Right atrium auricular region (tissue), 2 donors: ENCODE data around the gene CRYBB2. TPM values are rescaled to one million over a fixed set of nuclear protein-coding genes. Genes with fewer than 3 reads are reported as not detected.
"Not testable (repeated sequence)": the region's sequence is repeated elsewhere in the genome, so short reads cannot be mapped to it uniquely, and the experiment has no call there.

ENCODE experiments used
- DNase-seq: peaks from one replicate; pipeline ENCODE4 v3.0.0-alpha.2; 2019; ENCODE audit warnings: low spot score
- H3K27ac ChIP-seq, 2 donors: fragments of 200-600 bp; sonication (generic); 1 replicate in 1 of 2; 2 replicates in 1 of 2; pipeline ENCODE4 v1.5.1; 2016 to 2019
- H3K27me3 ChIP-seq, 2 donors: fragments of 200-600 bp; sonication (generic); one replicate each; pipeline versions ENCODE4 v1.5.1 to v1.6.0; 2017 to 2019
- H3K36me3 ChIP-seq: fragments of 200-600 bp; sonication (generic); one replicate; pipeline ENCODE4 v1.5.1; 2016
- H3K4me1 ChIP-seq, 2 donors: fragments of 200-600 bp; sonication (generic); one replicate each; pipeline versions ENCODE4 v1.5.1 to v1.6.0; 2017 to 2019
- H3K4me3 ChIP-seq, 2 donors: fragments of 200-600 bp; sonication (generic); 1 replicate in 1 of 2; 2 replicates in 1 of 2; pipeline ENCODE4 v1.5.1; 2017 to 2019; ENCODE audit warnings: mild to moderate bottlenecking in 1 of 2, moderate library complexity in 1 of 2
- H3K9me3 ChIP-seq, 2 donors: fragments of 200-600 bp; sonication (generic); one replicate each; pipeline ENCODE4 v1.5.1; 2019
- total RNA-seq, 2 donors: library from RNA; depleted of rRNA; stranded (reverse); fragments of >200 nt; gene quantifications; one replicate each; pipeline ENCODE4 v1.1.0, GENCODE V29; 2016
- TF ChIP-seq, protein P1 (sequence below), 2 donors: fragments of 200-600 bp; sonication (generic); IDR thresholded peaks; one replicate each; pipeline ENCODE4 v1.5.1; 2019; ENCODE audit warnings: antibody characterized with exemption in 2 of 2

CRYBB2 gene
- total RNA-seq, 2 donors from 2014 or later, result not detected

- TF ChIP-seq, protein P1, sequence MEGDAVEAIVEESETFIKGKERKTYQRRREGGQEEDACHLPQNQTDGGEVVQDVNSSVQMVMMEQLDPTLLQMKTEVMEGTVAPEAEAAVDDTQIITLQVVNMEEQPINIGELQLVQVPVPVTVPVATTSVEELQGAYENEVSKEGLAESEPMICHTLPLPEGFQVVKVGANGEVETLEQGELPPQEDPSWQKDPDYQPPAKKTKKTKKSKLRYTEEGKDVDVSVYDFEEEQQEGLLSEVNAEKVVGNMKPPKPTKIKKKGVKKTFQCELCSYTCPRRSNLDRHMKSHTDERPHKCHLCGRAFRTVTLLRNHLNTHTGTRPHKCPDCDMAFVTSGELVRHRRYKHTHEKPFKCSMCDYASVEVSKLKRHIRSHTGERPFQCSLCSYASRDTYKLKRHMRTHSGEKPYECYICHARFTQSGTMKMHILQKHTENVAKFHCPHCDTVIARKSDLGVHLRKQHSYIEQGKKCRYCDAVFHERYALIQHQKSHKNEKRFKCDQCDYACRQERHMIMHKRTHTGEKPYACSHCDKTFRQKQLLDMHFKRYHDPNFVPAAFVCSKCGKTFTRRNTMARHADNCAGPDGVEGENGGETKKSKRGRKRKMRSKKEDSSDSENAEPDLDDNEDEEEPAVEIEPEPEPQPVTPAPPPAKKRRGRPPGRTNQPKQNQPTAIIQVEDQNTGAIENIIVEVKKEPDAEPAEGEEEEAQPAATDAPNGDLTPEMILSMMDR (IDR thresholded peaks at IDR 0.05), result no peak
- Histone ChIP-seq H3K4me1 (no peaks in the 10 kb centered on the region), H3K27me3 (no peaks in the 10 kb centered on the region), H3K36me3 (no peaks in the 10 kb centered on the region), H3K9me3 (no peaks in the 10 kb centered on the region), H3K4me3 (no peak overlapping the region), H3K27ac (no peak overlapping the region)
- DNase-seq, result no peak
Observed at GRCh38 chr22:25213221-25213620, 6.2 kb upstream of the CRYBB2 start.

DNA sequence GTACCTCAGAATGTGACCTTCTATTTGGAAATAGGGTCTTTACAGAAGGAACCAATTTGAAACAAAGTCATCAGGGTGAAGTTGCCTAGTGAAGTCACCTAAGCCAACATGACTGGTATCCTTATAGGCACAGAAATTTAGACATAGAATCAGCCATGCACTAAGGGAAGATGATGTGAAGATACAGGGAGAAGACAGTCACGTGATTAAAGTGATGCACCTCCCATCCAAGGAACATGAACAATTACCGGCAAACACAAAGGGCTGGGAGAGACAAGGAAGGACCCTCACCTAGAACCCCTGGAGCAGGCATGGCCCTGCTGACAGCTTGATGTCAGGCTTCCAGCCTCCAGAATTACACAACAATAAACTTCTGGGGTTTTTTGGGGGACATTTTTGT lies 3.2 kb upstream of the CRYBB2 start:
- Histone ChIP-seq H3K36me3 (no peaks in the 10 kb centered on the region), H3K27ac (no peak overlapping the region), H3K4me3 (no peak overlapping the region), H3K4me1 (no peaks in the 10 kb centered on the region), H3K9me3 (no peaks in the 10 kb centered on the region), H3K27me3 (no peaks in the 10 kb centered on the region)
- DNase-seq, result no peak
- TF ChIP-seq, protein P1 (IDR thresholded peaks at IDR 0.05), result no peak

DNA sequence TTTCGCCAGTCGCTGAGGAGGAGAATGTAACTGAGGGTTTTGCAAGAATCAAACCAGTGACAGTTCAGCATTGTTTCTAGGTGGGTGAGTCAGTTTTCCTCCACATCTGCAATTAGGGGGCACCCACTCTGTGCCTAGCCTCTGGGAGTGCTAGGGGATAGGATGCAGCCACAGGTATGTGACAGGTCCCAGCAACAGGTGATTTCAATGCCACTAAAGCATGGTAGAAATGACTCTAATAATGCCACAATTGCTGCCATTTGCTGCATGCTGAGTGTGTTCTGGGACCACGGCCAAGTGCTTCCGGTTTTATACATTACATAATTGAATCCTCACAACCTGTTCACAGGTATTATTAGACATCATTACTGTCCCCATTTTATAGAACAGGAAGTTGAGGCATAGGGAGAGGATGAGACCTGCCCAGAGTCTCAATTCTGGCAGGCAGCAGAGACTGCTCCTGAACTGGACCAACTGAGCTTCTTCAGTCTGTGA lies 556 bp downstream of the CRYBB2 start:
- Histone ChIP-seq H3K27ac (no peak overlapping the region), H3K27me3 (no peaks in the 10 kb centered on the region), H3K36me3 (no peaks in the 10 kb centered on the region), H3K4me1 (no peaks in the 10 kb centered on the region), H3K9me3 (no peaks in the 10 kb centered on the region), H3K4me3 (no peak overlapping the region)
- DNase-seq, result no peak
- TF ChIP-seq, protein P1 (IDR thresholded peaks at IDR 0.05), result no peak

DNA sequence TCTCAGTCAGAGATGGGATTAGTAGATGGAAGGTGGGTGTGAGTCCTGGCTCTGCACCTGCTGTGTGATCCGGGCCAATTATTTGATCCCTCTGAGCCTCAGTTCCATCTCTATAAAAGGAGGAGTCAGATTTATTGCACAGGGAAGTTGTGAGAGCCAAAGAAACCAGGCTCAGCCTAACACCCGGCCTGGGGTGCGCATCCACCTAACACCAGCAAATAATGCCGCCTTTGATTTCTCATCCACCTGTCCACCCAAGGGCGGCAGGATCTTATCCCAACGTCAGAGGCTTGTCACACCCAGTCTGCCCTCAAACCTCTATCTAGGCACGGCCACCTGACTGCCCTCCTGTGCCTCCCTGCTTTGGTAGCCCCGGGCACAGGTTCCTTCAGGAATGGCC lies 2.4 kb downstream of the CRYBB2 start:
- TF ChIP-seq, protein P1 (IDR thresholded peaks at IDR 0.05), result no peak
- no peak overlapping the region for H3K4me3 ChIP-seq
- no peaks in the 10 kb centered on the region for H3K4me1 ChIP-seq
- H3K9me3 ChIP-seq, result no peaks in the 10 kb centered on the region
- H3K27me3 ChIP-seq, result no peaks in the 10 kb centered on the region
- no peak for DNase-seq
- H3K36me3 ChIP-seq, result no peaks in the 10 kb centered on the region
- no peak overlapping the region for H3K27ac ChIP-seq

DNA sequence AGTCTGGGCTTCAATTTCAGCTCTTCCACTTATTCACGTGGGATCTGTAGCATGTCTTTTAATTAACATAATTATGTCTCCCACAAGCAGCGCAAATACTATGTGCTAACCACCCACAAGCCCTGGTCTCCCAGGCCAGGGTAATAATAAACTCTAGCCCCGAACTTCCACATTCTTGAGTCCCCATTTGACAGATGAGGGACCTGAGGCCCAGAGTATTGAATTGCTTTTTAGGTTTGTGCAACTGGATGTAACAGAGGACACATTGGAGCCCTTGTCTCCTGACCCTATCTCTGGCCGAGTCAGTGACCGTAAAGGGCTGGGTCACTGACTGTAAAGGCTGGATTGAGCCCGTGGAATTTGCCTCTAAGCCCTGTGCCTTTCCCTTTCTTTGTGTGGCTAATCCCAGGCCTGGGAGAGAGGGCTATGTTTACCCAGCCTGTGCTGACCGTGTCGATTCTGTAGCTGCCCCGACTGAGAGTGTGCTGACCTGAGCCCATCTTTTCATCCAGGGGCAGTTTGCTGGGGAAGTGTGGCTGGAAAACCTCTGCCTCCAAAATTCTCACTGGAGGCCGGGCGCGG lies 3.9 kb downstream of the CRYBB2 start:
- no peak for DNase-seq
- TF ChIP-seq, protein P1 (IDR thresholded peaks at IDR 0.05), result no peak
- H3K9me3 ChIP-seq, result no peaks in the 10 kb centered on the region
- H3K36me3 ChIP-seq, result no peaks in the 10 kb centered on the region
- no peaks in the 10 kb centered on the region for H3K27me3 ChIP-seq
- H3K4me3 ChIP-seq, result no peak overlapping the region
- no peak overlapping the region for H3K27ac ChIP-seq
- no peaks in the 10 kb centered on the region for H3K4me1 ChIP-seq

- DNase-seq, result no peak
- H3K4me1 ChIP-seq, result no peaks in the 10 kb centered on the region
- no peaks in the 10 kb centered on the region for H3K9me3 ChIP-seq
- no peak overlapping the region for H3K4me3 ChIP-seq
- no peaks in the 10 kb centered on the region for H3K27me3 ChIP-seq
- TF ChIP-seq, protein P1 (IDR thresholded peaks at IDR 0.05), result no peak
- no peak overlapping the region for H3K27ac ChIP-seq
- no peaks in the 10 kb centered on the region for H3K36me3 ChIP-seq
Observed at GRCh38 chr22:25228822-25229221, 9.4 kb downstream of the CRYBB2 start.

GRCh38 chr22:25230760-25231159 lies 11.3 kb downstream of the CRYBB2 start:
- not testable (repeated sequence) for H3K36me3 ChIP-seq, H3K27me3 ChIP-seq, H3K4me1 ChIP-seq, H3K9me3 ChIP-seq, H3K27ac ChIP-seq, DNase-seq, H3K4me3 ChIP-seq
